GM19328 (cell line): ENCODE results near the gene ZNF580.

Source experiments
- ATAC-seq: cut with Tn5 transposase; IDR thresholded peaks from one replicate; pipeline ENCODE4 v1.9.1; 2021; ENCODE audit warnings: mild to moderate bottlenecking, moderate library complexity; ENCODE audit not compliant: unreplicated experiment

ZNF580 gene

GRCh38 chr19:55688422-55689218, 47.8 kb downstream of the ZNF580 start:
- no peak for ATAC-seq

- no peak for ATAC-seq
These were observed 48.8 kb downstream of the ZNF580 start for GRCh38 chr19:55689411-55690108.

- ATAC-seq: no peak
These were observed 49.4 kb downstream of the ZNF580 start for GRCh38 chr19:55690109-55690768.

- ATAC-seq: no peak
These were observed 50.2 kb downstream of the ZNF580 start for GRCh38 chr19:55690769-55691545.

- ATAC-seq: no peak
These were observed 51.0 kb downstream of the ZNF580 start for GRCh38 chr19:55691561-55692481.

GRCh38 chr19:55692681-55693081, 51.9 kb downstream of the ZNF580 start:
- no peak for ATAC-seq
